PFSK-1 (cell line): ENCODE measurements around the gene OR1F1.

Experiments
- POLR2AphosphoS5 ChIP-seq: IDR thresholded peaks from 2 replicates; pipeline ENCODE4 v1.6.1; 2012; ENCODE audit warnings: low read depth, mild to moderate bottlenecking, control low read depth, low read length, moderate library complexity
- SIN3A ChIP-seq: IDR thresholded peaks from 2 replicates; pipeline ENCODE4 v1.6.1; 2012; ENCODE audit warnings: mild to moderate bottlenecking, low read length, moderate library complexity, borderline replicate concordance; ENCODE audit not compliant: insufficient read depth
- TF ChIP-seq, protein P1 (sequence below), 2 experiments: IDR thresholded peaks; 2 replicates each; pipeline versions ENCODE4 v1.6.1 to v1.8.0; 2011 to 2012; ENCODE audit warnings: low read depth in 2 of 2, low read length in 2 of 2, control low read depth in 1 of 2, inconsistent platforms in 1 of 2, mild to moderate bottlenecking in 1 of 2, moderate library complexity in 1 of 2; ENCODE audit not compliant: insufficient read depth in 1 of 2

DNA sequence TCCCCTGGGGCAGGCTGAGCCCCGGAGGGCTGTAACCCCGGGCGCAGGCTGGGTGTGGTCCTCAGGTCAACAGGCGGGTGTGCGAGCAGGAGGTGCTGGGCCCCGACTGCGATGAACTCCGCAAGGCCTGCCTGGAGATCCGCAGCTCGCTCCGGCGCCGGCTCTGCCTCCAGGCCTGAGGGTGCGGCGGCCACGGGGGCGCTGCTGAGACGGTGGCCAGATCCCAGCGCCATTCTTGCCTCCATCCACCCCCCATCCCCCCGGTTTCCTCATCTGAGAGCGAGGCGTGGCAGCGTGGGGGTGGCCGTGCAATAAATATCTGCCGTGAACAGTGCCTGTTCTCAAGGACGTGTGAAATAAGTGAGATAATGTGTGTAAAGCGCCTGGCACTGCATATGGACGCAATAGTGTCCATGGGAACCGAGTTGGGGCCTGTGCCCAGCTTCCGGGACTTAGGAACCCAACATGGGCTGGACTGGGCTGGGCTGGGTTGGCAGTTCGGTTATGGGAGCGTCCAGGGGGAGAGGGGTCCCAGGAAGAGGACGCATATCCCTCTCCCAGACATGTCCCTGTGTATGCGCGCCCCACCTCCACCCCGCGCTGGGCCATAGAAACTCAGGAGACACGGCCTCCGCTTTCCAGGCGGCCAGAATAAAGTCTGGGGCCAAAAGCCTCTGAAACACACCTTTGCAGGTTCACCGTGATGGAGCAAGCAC is 38.2 kb upstream of the OR1F1 start:
- TF ChIP-seq, protein P1, sequence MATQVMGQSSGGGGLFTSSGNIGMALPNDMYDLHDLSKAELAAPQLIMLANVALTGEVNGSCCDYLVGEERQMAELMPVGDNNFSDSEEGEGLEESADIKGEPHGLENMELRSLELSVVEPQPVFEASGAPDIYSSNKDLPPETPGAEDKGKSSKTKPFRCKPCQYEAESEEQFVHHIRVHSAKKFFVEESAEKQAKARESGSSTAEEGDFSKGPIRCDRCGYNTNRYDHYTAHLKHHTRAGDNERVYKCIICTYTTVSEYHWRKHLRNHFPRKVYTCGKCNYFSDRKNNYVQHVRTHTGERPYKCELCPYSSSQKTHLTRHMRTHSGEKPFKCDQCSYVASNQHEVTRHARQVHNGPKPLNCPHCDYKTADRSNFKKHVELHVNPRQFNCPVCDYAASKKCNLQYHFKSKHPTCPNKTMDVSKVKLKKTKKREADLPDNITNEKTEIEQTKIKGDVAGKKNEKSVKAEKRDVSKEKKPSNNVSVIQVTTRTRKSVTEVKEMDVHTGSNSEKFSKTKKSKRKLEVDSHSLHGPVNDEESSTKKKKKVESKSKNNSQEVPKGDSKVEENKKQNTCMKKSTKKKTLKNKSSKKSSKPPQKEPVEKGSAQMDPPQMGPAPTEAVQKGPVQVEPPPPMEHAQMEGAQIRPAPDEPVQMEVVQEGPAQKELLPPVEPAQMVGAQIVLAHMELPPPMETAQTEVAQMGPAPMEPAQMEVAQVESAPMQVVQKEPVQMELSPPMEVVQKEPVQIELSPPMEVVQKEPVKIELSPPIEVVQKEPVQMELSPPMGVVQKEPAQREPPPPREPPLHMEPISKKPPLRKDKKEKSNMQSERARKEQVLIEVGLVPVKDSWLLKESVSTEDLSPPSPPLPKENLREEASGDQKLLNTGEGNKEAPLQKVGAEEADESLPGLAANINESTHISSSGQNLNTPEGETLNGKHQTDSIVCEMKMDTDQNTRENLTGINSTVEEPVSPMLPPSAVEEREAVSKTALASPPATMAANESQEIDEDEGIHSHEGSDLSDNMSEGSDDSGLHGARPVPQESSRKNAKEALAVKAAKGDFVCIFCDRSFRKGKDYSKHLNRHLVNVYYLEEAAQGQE (IDR thresholded peaks at IDR 0.05; ENCODE audit: insufficient read depth in 1 of 2, low read depth in 2 of 2, low read length in 2 of 2), result no peak
- no peak for TF ChIP-seq POLR2AphosphoS5
- TF ChIP-seq SIN3A, result no peak
